Measurements from ENCODE around the gene MAPK11.
A peak's percentile ranks its signal among the peaks of the same experiment; 100 is the strongest.

Gene MAPK11

DNA sequence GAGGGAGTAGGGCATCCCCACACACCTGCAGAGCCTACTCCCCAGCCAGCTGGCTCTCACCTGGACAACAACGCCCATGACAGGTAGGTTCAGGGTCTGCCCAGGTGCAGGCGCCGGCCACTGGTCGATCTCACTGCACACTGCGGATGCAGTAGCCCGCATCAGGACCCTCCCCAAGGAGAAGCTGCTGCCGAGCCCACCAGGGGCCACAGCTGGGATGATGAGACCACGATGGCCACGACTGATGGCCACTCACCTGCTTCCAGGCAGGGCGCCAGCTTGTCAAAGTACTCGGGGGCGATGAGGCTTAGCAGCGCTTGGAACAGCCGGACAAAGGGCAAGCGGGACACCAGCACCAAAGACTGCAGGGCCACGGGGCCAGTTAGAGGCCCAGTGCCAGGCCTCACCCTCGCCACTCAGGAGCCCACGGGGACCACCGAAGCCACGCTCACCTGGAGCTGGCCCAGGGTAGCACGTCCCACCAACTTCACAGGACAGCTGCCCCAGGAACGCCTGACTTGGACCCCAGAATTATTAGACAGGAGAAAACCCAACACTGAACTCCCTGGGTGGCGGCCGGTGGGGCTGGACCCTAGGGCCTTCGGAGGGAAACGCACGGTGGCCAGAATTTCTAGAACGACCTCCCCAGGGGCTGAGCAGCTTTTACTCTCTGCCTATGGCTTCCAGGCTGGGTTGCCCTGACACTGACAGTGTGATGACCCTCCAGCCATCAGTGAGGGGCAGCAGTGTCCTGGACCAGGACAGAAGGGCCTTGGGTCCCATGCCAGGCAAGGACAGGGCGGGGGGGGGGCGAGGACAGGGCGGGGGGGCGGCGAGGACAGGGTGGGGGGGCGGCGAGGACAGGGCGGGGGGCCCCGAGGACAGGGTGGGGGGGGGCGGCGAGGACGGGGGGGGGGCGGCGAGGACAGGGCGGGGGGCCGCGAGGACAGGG is 46.2 kb upstream of the MAPK11 start:
- WGBS (ENCODE audit: insufficient coverage): 95% methylated on average over 25 of the region's 45 CpGs
- H3K27ac ChIP-seq (ENCODE audit: insufficient read depth in 1 of 2, low read depth in 1 of 2, low read length in 2 of 2, poor library complexity in 1 of 2, severe bottlenecking in 2 of 2): no peak overlapping the region
- H3K27me3 ChIP-seq (replicated peaks in 2 of 5; ENCODE audit: control insufficient read depth in 4 of 5, insufficient read depth in 5 of 5, low read length in 4 of 5): no peaks in the 10 kb centered on the region
- DNase-seq: no peak
- H3K9me3 ChIP-seq (ENCODE audit: control extremely low read depth in 1 of 5, control insufficient read depth in 4 of 5, insufficient read depth in 2 of 5, low read depth in 1 of 5, low read length in 4 of 5): no peaks in the 10 kb centered on the region
- H3K36me3 ChIP-seq (ENCODE audit: control insufficient read depth in 4 of 4, insufficient read depth in 4 of 4, low read length in 3 of 4): peaks cover 0 to 5% (median 2%) of the 10 kb centered on the region in 4 experiments
- peaks cover 0 to 38% (median 31%) of the 10 kb centered on the region in 4 experiments for H3K4me1 ChIP-seq (ENCODE audit: control extremely low read depth in 1 of 4, control insufficient read depth in 4 of 4, insufficient read depth in 4 of 4, low read length in 3 of 4)
- POLR2A ChIA-PET: interaction anchor here (3.1 to 3.7 kb wide), 2 partner anchors 8 to 12 kb away, joined by 17 to 33 read pairs; partner anchors contain the start of genes DENND6B and PLXNB2
- CTCF ChIA-PET: interaction anchor here (0.8 to 3.7 kb wide), 9 partner anchors 9 to 65 kb away, joined by 3 to 26 read pairs (median 3); partner anchors contain the start of genes DENND6B and HDAC10
- no peak overlapping the region for H3K4me3 ChIP-seq (ENCODE audit: control insufficient read depth in 1 of 7, extremely low read depth in 1 of 7, insufficient read depth in 4 of 7, low read depth in 2 of 7, low read length in 6 of 7)

DNA sequence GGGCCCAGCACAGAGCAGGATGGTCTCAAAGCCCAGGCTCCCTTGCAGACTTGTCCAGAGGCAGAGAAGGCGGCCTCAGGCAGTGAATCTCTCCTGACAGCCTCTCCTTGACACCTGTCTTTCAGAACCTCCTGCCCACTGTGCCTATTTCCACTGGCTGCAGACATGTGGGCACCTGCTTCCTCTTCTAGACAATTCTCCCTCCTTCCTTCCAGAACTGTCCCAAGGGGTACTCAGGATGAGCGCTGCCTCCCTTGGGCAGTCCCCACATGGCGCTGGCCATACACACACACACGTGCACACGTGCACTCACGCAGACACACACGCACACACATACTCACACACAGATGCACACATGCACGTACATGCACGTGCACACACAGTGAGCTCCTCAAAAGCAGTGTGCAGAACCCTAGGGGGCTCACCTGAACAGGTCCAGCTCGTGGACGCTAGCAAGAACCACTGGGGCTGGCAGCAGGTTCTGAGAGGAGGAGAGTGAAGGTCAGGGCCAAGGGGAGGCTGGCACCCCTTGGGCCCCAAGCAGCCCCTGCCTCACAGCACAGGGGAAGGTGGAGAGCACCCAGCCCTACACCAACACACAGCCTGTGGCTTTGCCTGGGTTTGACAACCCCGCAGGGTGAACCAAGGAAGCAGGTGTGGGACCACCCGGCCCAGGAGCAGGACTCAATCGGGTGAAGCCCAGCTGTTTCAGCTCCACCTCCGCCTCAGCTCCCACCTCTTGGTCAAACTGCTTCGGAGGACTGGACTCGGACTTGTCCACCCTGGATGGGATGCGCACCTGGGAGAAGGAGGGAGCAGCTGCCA is 45.3 kb upstream of the MAPK11 start:
- no peaks in the 10 kb centered on the region for H3K9me3 ChIP-seq (ENCODE audit: control extremely low read depth in 1 of 5, control insufficient read depth in 4 of 5, insufficient read depth in 2 of 5, low read depth in 1 of 5, low read length in 4 of 5)
- H3K4me1 ChIP-seq (ENCODE audit: control extremely low read depth in 1 of 4, control insufficient read depth in 4 of 4, insufficient read depth in 4 of 4, low read length in 3 of 4): peaks cover 0 to 38% (median 31%) of the 10 kb centered on the region in 4 experiments
- H3K36me3 ChIP-seq (ENCODE audit: control insufficient read depth in 4 of 4, insufficient read depth in 4 of 4, low read length in 3 of 4): peaks cover 0 to 5% (median 2%) of the 10 kb centered on the region in 4 experiments
- ChIA-PET CTCF (interaction anchor here (0.8 to 3.7 kb wide), 12 partner anchors 8 to 43 kb away, joined by 3 to 26 read pairs (median 5); partner anchors contain the start of gene DENND6B), POLR2A (interaction anchor here (2.2 to 3.7 kb wide), 3 partner anchors 9 to 22 kb away, joined by 17 to 33 read pairs (median 20); partner anchors contain the start of genes DENND6B and PLXNB2)
- H3K27me3 ChIP-seq (replicated peaks in 2 of 5; ENCODE audit: control insufficient read depth in 4 of 5, insufficient read depth in 5 of 5, low read length in 4 of 5): no peaks in the 10 kb centered on the region
- peak overlapping the region in 3 of 7 experiments; percentile 1 to 76 (median 62) for H3K4me3 ChIP-seq (ENCODE audit: control insufficient read depth in 1 of 7, extremely low read depth in 1 of 7, insufficient read depth in 4 of 7, low read depth in 2 of 7, low read length in 6 of 7)
- DNase-seq: peak in 1 of 3 donors; percentile 65
- WGBS (ENCODE audit: insufficient coverage): 89% methylated on average over 15 of the region's 18 CpGs
- H3K27ac ChIP-seq (ENCODE audit: insufficient read depth in 1 of 2, low read depth in 1 of 2, low read length in 2 of 2, poor library complexity in 1 of 2, severe bottlenecking in 2 of 2): peak overlapping the region in 1 of 2 experiments; percentile 92

GRCh38 chr22:50314455-50315288 is 44.5 kb upstream of the MAPK11 start:
- Histone ChIP-seq H3K4me1 (ENCODE audit: control extremely low read depth in 1 of 4, control insufficient read depth in 4 of 4, insufficient read depth in 4 of 4, low read length in 3 of 4) (peaks cover 0 to 38% (median 34%) of the 10 kb centered on the region in 4 experiments), H3K27ac (ENCODE audit: insufficient read depth in 1 of 2, low read depth in 1 of 2, low read length in 2 of 2, poor library complexity in 1 of 2, severe bottlenecking in 2 of 2) (peak overlapping the region; percentile 72 to 92), H3K4me3 (ENCODE audit: control insufficient read depth in 1 of 7, extremely low read depth in 1 of 7, insufficient read depth in 4 of 7, low read depth in 2 of 7, low read length in 6 of 7) (peak overlapping the region; percentile 21 to 76 (median 50)), H3K27me3 (replicated peaks in 2 of 5; ENCODE audit: control insufficient read depth in 4 of 5, insufficient read depth in 5 of 5, low read length in 4 of 5) (no peaks in the 10 kb centered on the region), H3K36me3 (ENCODE audit: control insufficient read depth in 4 of 4, insufficient read depth in 4 of 4, low read length in 3 of 4) (peaks cover 0 to 5% (median 2%) of the 10 kb centered on the region in 4 experiments), H3K9me3 (ENCODE audit: control extremely low read depth in 1 of 5, control insufficient read depth in 4 of 5, insufficient read depth in 2 of 5, low read depth in 1 of 5, low read length in 4 of 5) (no peaks in the 10 kb centered on the region)
- DNase-seq: peak; percentile 78 to 95 (median 90)
- POLR2A ChIA-PET: interaction anchor here (2.2 to 3.7 kb wide), 3 partner anchors 10 to 22 kb away, joined by 17 to 33 read pairs (median 20); partner anchors contain the start of genes DENND6B and PLXNB2
- 11% methylated on average over 32 of the region's 33 CpGs for WGBS (ENCODE audit: insufficient coverage)
- CTCF ChIA-PET: interaction anchor here (1.0 to 3.7 kb wide), 9 partner anchors 9 to 42 kb away, joined by 3 to 26 read pairs (median 5); partner anchors contain the start of gene DENND6B

GRCh38 chr22:50314081-50314454 is 43.9 kb upstream of the MAPK11 start:
- Histone ChIP-seq H3K9me3 (ENCODE audit: control extremely low read depth in 1 of 5, control insufficient read depth in 4 of 5, insufficient read depth in 2 of 5, low read depth in 1 of 5, low read length in 4 of 5) (no peaks in the 10 kb centered on the region), H3K36me3 (ENCODE audit: control insufficient read depth in 4 of 4, insufficient read depth in 4 of 4, low read length in 3 of 4) (peaks cover 0 to 5% (median 2%) of the 10 kb centered on the region in 4 experiments), H3K27ac (ENCODE audit: insufficient read depth in 1 of 2, low read depth in 1 of 2, low read length in 2 of 2, poor library complexity in 1 of 2, severe bottlenecking in 2 of 2) (peak overlapping the region; percentile 72 to 92), H3K27me3 (replicated peaks in 2 of 5; ENCODE audit: control insufficient read depth in 4 of 5, insufficient read depth in 5 of 5, low read length in 4 of 5) (no peaks in the 10 kb centered on the region), H3K4me1 (ENCODE audit: control extremely low read depth in 1 of 4, control insufficient read depth in 4 of 4, insufficient read depth in 4 of 4, low read length in 3 of 4) (peaks cover 0 to 43% (median 39%) of the 10 kb centered on the region in 4 experiments), H3K4me3 (ENCODE audit: control insufficient read depth in 1 of 7, extremely low read depth in 1 of 7, insufficient read depth in 4 of 7, low read depth in 2 of 7, low read length in 6 of 7) (peak overlapping the region in 6 of 7 experiments; percentile 1 to 76 (median 48))
- DNase-seq: no peak
- ChIA-PET CTCF (interaction anchor here (1.0 to 3.7 kb wide), 9 partner anchors 9 to 41 kb away, joined by 3 to 26 read pairs (median 5); partner anchors contain the start of gene DENND6B), POLR2A (interaction anchor here (2.2 to 3.7 kb wide), 3 partner anchors 10 to 21 kb away, joined by 17 to 33 read pairs (median 20); partner anchors contain the start of genes DENND6B and PLXNB2)
- 25% methylated on average over 12 of the region's 14 CpGs for WGBS (ENCODE audit: insufficient coverage)

GRCh38 chr22:50313600-50313999 is 43.4 kb upstream of the MAPK11 start:
- Histone ChIP-seq H3K9me3 (ENCODE audit: control extremely low read depth in 1 of 5, control insufficient read depth in 4 of 5, insufficient read depth in 2 of 5, low read depth in 1 of 5, low read length in 4 of 5) (no peaks in the 10 kb centered on the region), H3K27me3 (replicated peaks in 2 of 5; ENCODE audit: control insufficient read depth in 4 of 5, insufficient read depth in 5 of 5, low read length in 4 of 5) (no peaks in the 10 kb centered on the region), H3K27ac (ENCODE audit: insufficient read depth in 1 of 2, low read depth in 1 of 2, low read length in 2 of 2, poor library complexity in 1 of 2, severe bottlenecking in 2 of 2) (peak overlapping the region; percentile 72 to 92), H3K36me3 (ENCODE audit: control insufficient read depth in 4 of 4, insufficient read depth in 4 of 4, low read length in 3 of 4) (peaks cover 0 to 5% (median 2%) of the 10 kb centered on the region in 4 experiments), H3K4me1 (ENCODE audit: control extremely low read depth in 1 of 4, control insufficient read depth in 4 of 4, insufficient read depth in 4 of 4, low read length in 3 of 4) (peaks cover 0 to 48% (median 44%) of the 10 kb centered on the region in 4 experiments), H3K4me3 (ENCODE audit: control insufficient read depth in 1 of 7, extremely low read depth in 1 of 7, insufficient read depth in 4 of 7, low read depth in 2 of 7, low read length in 6 of 7) (peak overlapping the region in 2 of 7 experiments; percentile 62 to 76)
- 89% methylated on average over 14 of the region's 17 CpGs for WGBS (ENCODE audit: insufficient coverage)
- ChIA-PET POLR2A (interaction anchor here (2.2 to 3.7 kb wide), 3 partner anchors 9 to 21 kb away, joined by 17 to 33 read pairs (median 20); partner anchors contain the start of genes DENND6B and PLXNB2), CTCF (interaction anchor here (1.1 to 3.7 kb wide), 5 partner anchors 12 to 38 kb away, joined by 3 to 26 read pairs (median 7); partner anchors contain the start of gene DENND6B)
- DNase-seq: peak in 2 of 3 donors; percentile 46 to 59
